Naive thymus-derived CD4-positive, alpha-beta T cell (primary cell): ENCODE measurements around the gene GNAT2. TPM values are rescaled to one million over a fixed set of nuclear protein-coding genes. Genes with fewer than 3 reads are reported as not detected.

Experiments used
- ATAC-seq: fragments of 150-1000 bp; cut with Tn5 transposase; 2 replicates; pipeline ENCODE4 v1.10.0; 2021; ENCODE audit warnings: mild to moderate bottlenecking, moderate library complexity
- CTCF ChIA-PET: fragments of 350-600 bp; sonication (Branson Sonifier 250); formaldehyde crosslinking; loops from one replicate; lab custom pipeline; 2021; ENCODE audit warnings: antibody characterized with exemption; lab: Charles Lee
- POLR2A ChIA-PET: fragments of 350-600 bp; sonication (Branson Sonifier 250); formaldehyde crosslinking; loops from one replicate; lab custom pipeline; 2021; ENCODE audit warnings: antibody characterized with exemption, inconsistent platforms; lab: Charles Lee
- DNase-seq, 9 donors: peaks; one replicate each; pipeline versions ENCODE4 v3.0.0 to v3.0.0-alpha.2; 2020 to 2022; ENCODE audit warnings: mixed read lengths in 1 of 9
- H3K27ac ChIP-seq: one replicate; pipeline ENCODE4 v1.7.0; 2013; ENCODE audit warnings: mild to moderate bottlenecking, low read depth, low read length, moderate library complexity
- H3K27me3 ChIP-seq, 2 donors: one replicate each; pipeline ENCODE4 v1.7.0; 2013; ENCODE audit warnings: low read length in 2 of 2, mild to moderate bottlenecking in 2 of 2, moderate library complexity in 2 of 2; ENCODE audit not compliant: control insufficient read depth in 2 of 2, insufficient read depth in 2 of 2
- H3K36me3 ChIP-seq, 3 experiments: 1 replicate in 2 of 3; 2 replicates in 1 of 3; pipeline ENCODE4 v1.7.0; 2013; ENCODE audit warnings: low read length in 3 of 3, mild to moderate bottlenecking in 3 of 3, moderate library complexity in 1 of 3; ENCODE audit not compliant: insufficient read depth in 3 of 3, control insufficient read depth in 2 of 3
- H3K4me1 ChIP-seq, 2 donors: one replicate each; pipeline ENCODE4 v1.7.0; 2013; ENCODE audit warnings: low read length in 2 of 2, mild to moderate bottlenecking in 2 of 2, moderate library complexity in 1 of 2; ENCODE audit not compliant: control insufficient read depth in 2 of 2, insufficient read depth in 2 of 2
- H3K4me3 ChIP-seq: 2 replicates; pipeline ENCODE4 v1.7.0; 2013; ENCODE audit warnings: mild to moderate bottlenecking, low read length
- H3K9me3 ChIP-seq, 3 experiments: 1 replicate in 2 of 3; 2 replicates in 1 of 3; pipeline ENCODE4 v1.7.0; 2013; ENCODE audit warnings: low read length in 3 of 3; ENCODE audit not compliant: control insufficient read depth in 2 of 3
- H3K27ac Mint-ChIP-seq, 9 donors: one replicate each; pipeline ENCODE4 v1.8.0; 2020 to 2022; ENCODE audit warnings: mixed read lengths in 9 of 9, mild to moderate bottlenecking in 8 of 9, moderate library complexity in 5 of 9, inconsistent platforms in 2 of 9
- H3K27me3 Mint-ChIP-seq, 5 donors: one replicate each; pipeline ENCODE4 v1.8.0; 2021 to 2022; ENCODE audit warnings: mixed read lengths in 5 of 5, mild to moderate bottlenecking in 1 of 5
- H3K36me3 Mint-ChIP-seq, 5 donors: one replicate each; pipeline ENCODE4 v1.8.0; 2020 to 2022; ENCODE audit warnings: mixed read lengths in 5 of 5, mild to moderate bottlenecking in 3 of 5, inconsistent platforms in 1 of 5
- H3K4me1 Mint-ChIP-seq, 7 donors: one replicate each; pipeline ENCODE4 v1.8.0; 2020 to 2022; ENCODE audit warnings: mixed read lengths in 7 of 7, mild to moderate bottlenecking in 3 of 7, inconsistent platforms in 1 of 7
- H3K4me3 Mint-ChIP-seq, 10 donors: one replicate each; pipeline ENCODE4 v1.8.0; 2020 to 2022; ENCODE audit warnings: mild to moderate bottlenecking in 10 of 10, mixed read lengths in 10 of 10, moderate library complexity in 6 of 10, inconsistent platforms in 2 of 10
- H3K9me3 Mint-ChIP-seq, 11 donors: one replicate each; pipeline ENCODE4 v1.8.0; 2020 to 2022; ENCODE audit warnings: mixed read lengths in 11 of 11, mild to moderate bottlenecking in 4 of 11, inconsistent platforms in 1 of 11, moderate library complexity in 1 of 11
- intact Hi-C, 2 donors: fragments of 100-400 bp; cut with micrococcal nuclease; formaldehyde crosslinking; loops; one replicate each; pipeline ENCODE4 v1.15.1; 2023
- polyA plus RNA-seq, 2 donors: library from polyadenylated mRNA; unstranded; fragments of 300-500 nt; fragmentation: Illumina TruSeq; gene quantifications; one replicate each; pipeline ENCODE4 v1.2.3, GENCODE V29; 2021
- total RNA-seq, 6 experiments: library from RNA in 5 of 6; stranded (reverse) in 5 of 6; gene quantifications; 1 replicate in 5 of 6; 2 replicates in 1 of 6; pipeline ENCODE4 v1.2.3 and lab custom pipeline; 2021 to 2026

GNAT2 gene
- total and polyA plus RNA-seq, 7 experiments from 2014 or later: 0.39 TPM; not detected in 6

- Mint-ChIP-seq H3K4me1 (peaks cover 6 to 16% (median 11%) of the 10 kb centered on the region in 7 donors), H3K27ac (peak overlapping the region in 1 of 9 donors; percentile 24), H3K36me3 (peaks cover 0 to 20% (median 3%) of the 10 kb centered on the region in 5 donors), H3K9me3 (no peaks in the 10 kb centered on the region), H3K4me3 (no peak overlapping the region), H3K27me3 (no peaks in the 10 kb centered on the region)
- H3K27me3 ChIP-seq: no peaks in the 10 kb centered on the region
- ATAC-seq (no peak), DNase-seq (no peak)
- POLR2A ChIA-PET: interaction anchor here (1.0 to 2.8 kb wide), 3 partner anchors 11 to 84 kb away, joined by 3 to 13 read pairs (median 4); partner anchors contain the start of genes AMPD2 and GNAT2
- H3K4me3 ChIP-seq: no peak overlapping the region
- no peaks in the 10 kb centered on the region for H3K9me3 ChIP-seq
- CTCF ChIA-PET: interaction anchor here (0.6 to 4.0 kb wide), 7 partner anchors 9 to 146 kb away, joined by 3 to 46 read pairs (median 5); partner anchors contain the start of gene GNAI3
- peaks cover 0 to 10% of the 10 kb centered on the region in 2 donors for H3K4me1 ChIP-seq
- no peak overlapping the region for H3K27ac ChIP-seq
- peaks cover 11 to 62% (median 20%) of the 10 kb centered on the region in 3 experiments for H3K36me3 ChIP-seq
- intact Hi-C loops: loop anchor here in 1 of 2 donors (1.0 kb wide), 1 partner anchor 85 kb away; no protein-coding TSS in a partner anchor
Observed at GRCh38 chr1:109630898-109631512, 11.6 kb upstream of the GNAT2 start.

GRCh38 chr1:109630081-109630897 is 10.9 kb upstream of the GNAT2 start:
- peaks cover 11 to 69% (median 20%) of the 10 kb centered on the region in 3 experiments for H3K36me3 ChIP-seq

GRCh38 chr1:109629372-109630030 is 10.1 kb upstream of the GNAT2 start:
- CTCF ChIA-PET: interaction anchor here (1.9 to 4.0 kb wide), 3 partner anchors 11 to 84 kb away, joined by 5 to 46 read pairs (median 14); partner anchors contain the start of gene GNAI3
- Histone ChIP-seq H3K9me3 (no peaks in the 10 kb centered on the region), H3K4me1 (peaks cover 0 to 9% of the 10 kb centered on the region in 2 donors), H3K27me3 (no peaks in the 10 kb centered on the region), H3K36me3 (peaks cover 11 to 72% (median 20%) of the 10 kb centered on the region in 3 experiments), H3K27ac (no peak overlapping the region), H3K4me3 (no peak overlapping the region)
- peak overlapping the region in 4 of 9 donors; percentile 10 to 48 (median 34) for H3K27ac Mint-ChIP-seq
- H3K27me3 Mint-ChIP-seq: no peaks in the 10 kb centered on the region
- peaks cover 7 to 19% (median 13%) of the 10 kb centered on the region in 7 donors for H3K4me1 Mint-ChIP-seq
- peaks cover 0 to 23% (median 3%) of the 10 kb centered on the region in 5 donors for H3K36me3 Mint-ChIP-seq
- no peaks in the 10 kb centered on the region for H3K9me3 Mint-ChIP-seq
- POLR2A ChIA-PET: interaction anchor here (0.7 to 2.8 kb wide), 3 partner anchors 81 to 128 kb away, joined by 3 to 13 read pairs (median 6); partner anchors contain the start of gene GNAI3
- intact Hi-C loops: loop anchor here in 1 of 2 donors (1.0 kb wide), 1 partner anchor 83 kb away; no protein-coding TSS in a partner anchor
- H3K4me3 Mint-ChIP-seq: no peak overlapping the region
- ATAC-seq (no peak), DNase-seq (no peak)

More at GRCh38 chr1:109630081-109630897, 10.9 kb upstream of the GNAT2 start:
- ChIA-PET CTCF (interaction anchor here (0.5 to 4.0 kb wide), 8 partner anchors 10 to 143 kb away, joined by 3 to 46 read pairs (median 5); partner anchors contain the start of gene GNAI3), POLR2A (interaction anchor here (0.7 to 2.8 kb wide), 5 partner anchors 11 to 129 kb away, joined by 3 to 13 read pairs (median 4); partner anchors contain the start of genes AMPD2, GNAI3 and GNAT2)
- ATAC-seq (peak; percentile 26), DNase-seq (peak in 5 of 9 donors; percentile 21 to 51 (median 35))
- H3K9me3 Mint-ChIP-seq: no peaks in the 10 kb centered on the region
- H3K27ac Mint-ChIP-seq: peak overlapping the region in 3 of 9 donors; percentile 33 to 38 (median 34)
- no peaks in the 10 kb centered on the region for H3K9me3 ChIP-seq
- H3K4me1 ChIP-seq: peaks cover 0 to 10% of the 10 kb centered on the region in 2 donors
- H3K4me3 Mint-ChIP-seq: no peak overlapping the region
- H3K27ac ChIP-seq: no peak overlapping the region
- peaks cover 6 to 22% (median 15%) of the 10 kb centered on the region in 7 donors for H3K4me1 Mint-ChIP-seq
- H3K4me3 ChIP-seq: no peak overlapping the region
- H3K36me3 Mint-ChIP-seq: peaks cover 0 to 23% (median 3%) of the 10 kb centered on the region in 5 donors
- H3K27me3 ChIP-seq: no peaks in the 10 kb centered on the region
- H3K27me3 Mint-ChIP-seq: no peaks in the 10 kb centered on the region
- intact Hi-C loops: loop anchor here in 1 of 2 donors (1.0 kb wide), 1 partner anchor 84 kb away; no protein-coding TSS in a partner anchor

- ATAC-seq (no peak), DNase-seq (no peak)
- Histone ChIP-seq H3K27ac (no peak overlapping the region), H3K4me1 (peaks cover 0 to 12% of the 10 kb centered on the region in 2 donors), H3K27me3 (no peaks in the 10 kb centered on the region), H3K36me3 (peaks cover 11 to 72% (median 20%) of the 10 kb centered on the region in 3 experiments), H3K9me3 (no peaks in the 10 kb centered on the region), H3K4me3 (no peak overlapping the region)
- intact Hi-C loops: no loop called here
- H3K27me3 Mint-ChIP-seq: no peaks in the 10 kb centered on the region
- peak overlapping the region in 1 of 9 donors; percentile 48 for H3K27ac Mint-ChIP-seq
- peaks cover 10 to 23% (median 14%) of the 10 kb centered on the region in 7 donors for H3K4me1 Mint-ChIP-seq
- POLR2A ChIA-PET: interaction anchor here (1.1 to 2.8 kb wide), 2 partner anchors 80 to 82 kb away, joined by 3 to 13 read pairs; partner anchors contain the start of gene GNAI3
- no peak overlapping the region for H3K4me3 Mint-ChIP-seq
- H3K9me3 Mint-ChIP-seq: no peaks in the 10 kb centered on the region
- CTCF ChIA-PET: interaction anchor here (0.5 to 4.0 kb wide), 4 partner anchors 12 to 332 kb away, joined by 3 to 46 read pairs (median 10); partner anchors contain the start of gene GNAI3
- H3K36me3 Mint-ChIP-seq: peaks cover 0 to 23% (median 3%) of the 10 kb centered on the region in 5 donors
Observed at GRCh38 chr1:109628540-109629321, 9.3 kb upstream of the GNAT2 start.

- intact Hi-C loops: no loop called here
- Histone ChIP-seq H3K27me3 (no peaks in the 10 kb centered on the region), H3K4me1 (peaks cover 0 to 21% of the 10 kb centered on the region in 2 donors), H3K36me3 (peaks cover 11 to 72% (median 20%) of the 10 kb centered on the region in 3 experiments), H3K4me3 (no peak overlapping the region), H3K9me3 (no peaks in the 10 kb centered on the region), H3K27ac (no peak overlapping the region)
- CTCF ChIA-PET: interaction anchor here (1.0 to 1.4 kb wide), 2 partner anchors 13 to 82 kb away, joined by 3 to 6 read pairs; no protein-coding TSS in a partner anchor
- Mint-ChIP-seq H3K36me3 (peaks cover 0 to 23% (median 3%) of the 10 kb centered on the region in 5 donors), H3K4me1 (peaks cover 19 to 32% (median 23%) of the 10 kb centered on the region in 7 donors), H3K27ac (peak overlapping the region in 2 of 9 donors; percentile 56 to 84), H3K27me3 (no peaks in the 10 kb centered on the region), H3K4me3 (no peak overlapping the region), H3K9me3 (no peaks in the 10 kb centered on the region)
- DNase-seq (no peak), ATAC-seq (no peak)
- POLR2A ChIA-PET: interaction anchor here (1.1 kb wide), 1 partner anchor 79 kb away, joined by 3 read pairs; the partner anchor contains the start of gene GNAI3
Observed at GRCh38 chr1:109627692-109628399, 8.4 kb upstream of the GNAT2 start.
